Ascending aorta (tissue), 2 donors: ENCODE results near the gene CBLIF. TPM values are rescaled to one million over a fixed set of nuclear protein-coding genes. Genes with fewer than 3 reads are reported as not detected.

Experiments used
- DNase-seq, 2 donors: peaks; one replicate each; pipeline ENCODE4 v3.0.0-alpha.2; 2019; ENCODE audit warnings: low spot score in 2 of 2
- H3K27ac ChIP-seq, 2 donors: fragments of 200-600 bp; sonication (generic); one replicate each; pipeline ENCODE4 v1.5.1; 2016 to 2017; ENCODE audit warnings: mild to moderate bottlenecking in 1 of 2
- H3K27me3 ChIP-seq: fragments of 200-600 bp; sonication (generic); one replicate; pipeline ENCODE4 v1.5.1; 2017
- H3K36me3 ChIP-seq, 2 donors: fragments of 200-600 bp; sonication (generic); one replicate each; pipeline ENCODE4 v1.5.1; 2016
- H3K4me1 ChIP-seq, 2 donors: fragments of 200-600 bp; sonication (generic); one replicate each; pipeline ENCODE4 v1.5.1; 2016 to 2017; ENCODE audit warnings: mild to moderate bottlenecking in 1 of 2
- H3K4me3 ChIP-seq, 2 donors: fragments of 200-600 bp; sonication (generic); one replicate each; pipeline ENCODE4 v1.5.1; 2016 to 2017; ENCODE audit warnings: mild to moderate bottlenecking in 1 of 2
- H3K9me3 ChIP-seq, 2 donors: fragments of 200-600 bp; sonication (generic); one replicate each; pipeline ENCODE4 v1.5.1; 2016
- CTCF ChIP-seq, 3 experiments: fragments of 200-600 bp in 2 of 3; fragments of 450-650 bp in 1 of 3; sonication (generic) in 2 of 3; IDR thresholded peaks; one replicate each; pipeline ENCODE4 v1.5.1; 2016 to 2019; ENCODE audit warnings: antibody characterized with exemption in 3 of 3, mild to moderate bottlenecking in 1 of 3, moderate library complexity in 1 of 3
- intact Hi-C: fragments of 100-400 bp; cut with DNase I; formaldehyde crosslinking; loops from one replicate; pipeline ENCODE4 v1.15.1; 2023
- total RNA-seq: library from RNA; depleted of rRNA; stranded (reverse); fragments of >200 nt; gene quantifications from one replicate; pipeline ENCODE4 v1.1.0, GENCODE V29; 2016

Gene CBLIF
- total RNA-seq, 1 donor from 2014 or later: 2.6 TPM

- Histone ChIP-seq H3K27me3 (no peaks in the 10 kb centered on the region), H3K4me1 (peaks cover 0 to 12% of the 10 kb centered on the region in 2 donors), H3K9me3 (no peaks in the 10 kb centered on the region), H3K27ac (no peak overlapping the region), H3K36me3 (peaks cover 2 to 9% of the 10 kb centered on the region in 2 donors), H3K4me3 (no peak overlapping the region)
- intact Hi-C loops: no loop called here
- DNase-seq: no peak
- no peak for TF ChIP-seq CTCF (IDR thresholded peaks at IDR 0.05)
Measured at GRCh38 chr11:59812220-59812619, 33.1 kb downstream of the CBLIF start.

GRCh38 chr11:59810911-59811259 is 34.4 kb downstream of the CBLIF start:
- intact Hi-C loops: no loop called here
- peak overlapping the region; percentile 75 to 81 for H3K27ac ChIP-seq
- TF ChIP-seq CTCF (IDR thresholded peaks at IDR 0.05): no peak
- peaks cover 0 to 12% of the 10 kb centered on the region in 2 donors for H3K4me1 ChIP-seq
- no peaks in the 10 kb centered on the region for H3K27me3 ChIP-seq
- no peaks in the 10 kb centered on the region for H3K9me3 ChIP-seq
- no peak for DNase-seq
- peak overlapping the region; percentile 77 to 91 for H3K4me3 ChIP-seq
- H3K36me3 ChIP-seq: peaks cover 13 to 22% of the 10 kb centered on the region in 2 donors

GRCh38 chr11:59810189-59810910 is 34.9 kb downstream of the CBLIF start, which contains the start of gene MRPL16:
TSS of gene MRPL16 (minus strand) at chr11:59810778. CDS start at chr11:59810658, 120 bp downstream.
- peak within 1 kb of the TSS; percentile 75 to 81 for H3K27ac ChIP-seq
- H3K9me3 ChIP-seq: no peaks in the 10 kb centered on the region
- peaks cover 13 to 28% of the 10 kb centered on the region in 2 donors for H3K36me3 ChIP-seq
- DNase-seq: peak; percentile 38 to 90
- peaks cover 0 to 12% of the 10 kb centered on the region in 2 donors for H3K4me1 ChIP-seq
- H3K4me3 ChIP-seq: peak within 1 kb of the TSS; percentile 77 to 91
- no peaks in the 10 kb centered on the region for H3K27me3 ChIP-seq
- peak in 1 of 3 experiments; percentile 11 for TF ChIP-seq CTCF (IDR thresholded peaks at IDR 0.05)
- intact Hi-C loops: no loop called here

- intact Hi-C loops: no loop called here
- Histone ChIP-seq H3K27ac (no peak overlapping the region), H3K4me1 (peaks cover 0 to 15% of the 10 kb centered on the region in 2 donors), H3K36me3 (peaks cover 22 to 52% of the 10 kb centered on the region in 2 donors), H3K9me3 (no peaks in the 10 kb centered on the region), H3K4me3 (no peak overlapping the region), H3K27me3 (no peaks in the 10 kb centered on the region)
- no peak for TF ChIP-seq CTCF (IDR thresholded peaks at IDR 0.05)
- DNase-seq: no peak
Measured at GRCh38 chr11:59807047-59807610, 38.2 kb downstream of the CBLIF start.

- TF ChIP-seq CTCF (IDR thresholded peaks at IDR 0.05): no peak
- Histone ChIP-seq H3K36me3 (peaks cover 25 to 64% of the 10 kb centered on the region in 2 donors), H3K27ac (no peak overlapping the region), H3K27me3 (no peaks in the 10 kb centered on the region), H3K4me3 (no peak overlapping the region), H3K4me1 (peaks cover 0 to 4% of the 10 kb centered on the region in 2 donors), H3K9me3 (no peaks in the 10 kb centered on the region)
- no peak for DNase-seq
- intact Hi-C loops: loop anchor here (5.0 kb wide), 2 partner anchors 137 to 267 kb away; partner anchors contain the start of gene PATL1
Measured at GRCh38 chr11:59804061-59804460, 41.2 kb downstream of the CBLIF start.
